GM23248 (cell line): ENCODE results near the gene PTPRD. TPM values are rescaled to one million over a fixed set of nuclear protein-coding genes. Genes with fewer than 3 reads are reported as not detected.

Experiments
- DNase-seq: peaks from one replicate; pipeline ENCODE4 v3.0.0-alpha.2; 2015
- H2AFZ ChIP-seq: fragments of 200-600 bp; sonication (generic); 2 replicates; pipeline ENCODE4 v1.6.1; 2016; ENCODE audit warnings: antibody characterized with exemption
- H3F3A ChIP-seq: fragments of 200-600 bp; sonication (generic); 2 replicates; pipeline ENCODE4 v1.6.1; 2016; ENCODE audit warnings: mild to moderate bottlenecking, antibody characterized with exemption, mixed run types; ENCODE audit not compliant: insufficient read depth
- H3K27ac ChIP-seq: fragments of 200-600 bp; sonication (generic); 2 replicates; pipeline ENCODE4 v1.5.1; 2016; ENCODE audit warnings: mild to moderate bottlenecking
- H3K27me3 ChIP-seq: fragments of 200-600 bp; sonication (generic); replicated peaks from 2 replicates; pipeline ENCODE4 v1.6.1; 2016; ENCODE audit warnings: mild to moderate bottlenecking; ENCODE audit not compliant: insufficient read depth
- H3K36me3 ChIP-seq: fragments of 200-600 bp; sonication (generic); 2 replicates; pipeline ENCODE4 v1.6.1; 2016; ENCODE audit warnings: low read depth, mild to moderate bottlenecking
- H3K4me1 ChIP-seq: fragments of 200-600 bp; sonication (generic); 2 replicates; pipeline ENCODE4 v1.6.1; 2016; ENCODE audit warnings: mild to moderate bottlenecking; ENCODE audit not compliant: insufficient read depth
- H3K4me2 ChIP-seq: fragments of 200-600 bp; sonication (generic); one replicate; pipeline ENCODE4 v1.6.1; 2016; ENCODE audit warnings: mild to moderate bottlenecking; ENCODE audit not compliant: unreplicated experiment
- H3K4me3 ChIP-seq: fragments of 200-600 bp; sonication (generic); 2 replicates; pipeline ENCODE4 v1.5.1; 2016; ENCODE audit warnings: mild to moderate bottlenecking
- H3K79me2 ChIP-seq: fragments of 200-600 bp; sonication (generic); 2 replicates; pipeline ENCODE4 v1.6.1; 2016; ENCODE audit warnings: mild to moderate bottlenecking; ENCODE audit not compliant: insufficient read depth
- H3K9ac ChIP-seq: fragments of 200-600 bp; sonication (generic); 2 replicates; pipeline ENCODE4 v1.6.1; 2016; ENCODE audit warnings: mild to moderate bottlenecking
- H3K9me2 ChIP-seq: fragments of 200-600 bp; sonication (generic); 2 replicates; pipeline ENCODE4 v1.6.1; 2016; ENCODE audit warnings: mixed run types, mild to moderate bottlenecking, moderate library complexity; ENCODE audit not compliant: insufficient read depth
- H3K9me3 ChIP-seq: fragments of 200-600 bp; sonication (generic); one replicate; pipeline ENCODE4 v1.6.1; 2017; ENCODE audit warnings: low read depth
- H4K20me1 ChIP-seq: fragments of 200-600 bp; sonication (generic); 2 replicates; pipeline ENCODE4 v1.6.0; 2016; ENCODE audit not compliant: insufficient read depth
- EZH2 ChIP-seq: fragments of 200-600 bp; sonication (generic); IDR thresholded peaks from 2 replicates; pipeline ENCODE4 v1.6.1; 2018; ENCODE audit warnings: antibody characterized with exemption, mild to moderate bottlenecking; ENCODE audit not compliant: insufficient read depth, poor library complexity, severe bottlenecking
- EZH2phosphoT487 ChIP-seq: fragments of 200-600 bp; sonication (generic); IDR thresholded peaks from 2 replicates; pipeline ENCODE4 v1.6.1; 2018; ENCODE audit warnings: antibody characterized with exemption, moderate library complexity, mild to moderate bottlenecking, low read depth; ENCODE audit not compliant: insufficient read depth
- WGBS, 2 experiments: methylation state at CpG; one replicate each; pipeline ENCODE4 v1.1.6; 2015 to 2017; ENCODE audit warnings: low lambda C conversion rate in 2 of 2, low coverage in 1 of 2; ENCODE audit errors: missing lambda C conversion rate in 2 of 2; 5-methylcytosine and 5-hydroxymethylcytosine counted together
- in situ Hi-C: fragments of 300-500 bp; cut with MboI; formaldehyde crosslinking; loops from 2 replicates; pipeline ENCODE4 v1.15.0; 2020
- polyA plus RNA-seq: library from polyadenylated mRNA; unstranded; fragments of >200 nt; fragmentation: Nextera tagmentation; extraction: Ambion mirVana; gene quantifications from 2 replicates; pipeline ENCODE4 v1.2.1, GENCODE V29; 2016
- total RNA-seq: library from RNA; depleted of rRNA; stranded (reverse); fragments of >200 nt; shearing (Covaris generic); gene quantifications from 2 replicates; pipeline ENCODE4 v1.2.3, GENCODE V29; 2014

Gene PTPRD
- total and polyA plus RNA-seq, 2 experiments from 2014 or later: 0.05 TPM; not detected in 1

DNA sequence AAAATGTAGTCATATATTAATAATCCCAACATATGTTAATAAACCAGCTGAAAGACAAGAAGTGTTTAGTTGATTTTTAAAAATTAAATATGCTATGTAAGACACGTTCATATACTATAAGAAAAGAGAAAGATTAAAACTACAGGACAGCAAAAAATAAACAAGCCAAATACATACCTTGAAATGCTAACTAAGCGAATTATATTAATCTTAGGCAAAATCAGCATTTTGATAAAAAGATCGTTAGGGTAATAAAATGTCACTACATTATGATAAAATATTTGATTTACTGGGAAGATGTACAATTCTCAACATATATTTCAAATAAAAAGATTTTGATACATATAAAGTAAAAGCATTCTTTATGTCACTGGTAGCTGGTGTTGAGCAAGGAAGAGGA, 938.3 kb downstream of the PTPRD start:
- H3K4me1 ChIP-seq: no peaks in the 10 kb centered on the region
- TF ChIP-seq EZH2phosphoT487: no peak
- TF ChIP-seq EZH2: no peak
- in situ Hi-C loops: no loop called here
- H3K9me3 ChIP-seq: no peaks in the 10 kb centered on the region
- H3K79me2 ChIP-seq: no peaks in the 10 kb centered on the region
- no peak overlapping the region for H3K4me3 ChIP-seq
- no peak for DNase-seq
- no peaks in the 10 kb centered on the region for H3K27me3 ChIP-seq
- H3K27ac ChIP-seq: no peak overlapping the region
- no peaks in the 10 kb centered on the region for H4K20me1 ChIP-seq
- H3K9ac ChIP-seq: no peak overlapping the region
- H3F3A ChIP-seq: no peaks in the 10 kb centered on the region
- no peak overlapping the region for H2AFZ ChIP-seq
- no peak overlapping the region for H3K4me2 ChIP-seq
- 12 to 20% methylated on average over 3 of the region's 3 CpGs for WGBS, 2 experiments
- H3K9me2 ChIP-seq: no peaks in the 10 kb centered on the region
- H3K36me3 ChIP-seq: no peaks in the 10 kb centered on the region

DNA sequence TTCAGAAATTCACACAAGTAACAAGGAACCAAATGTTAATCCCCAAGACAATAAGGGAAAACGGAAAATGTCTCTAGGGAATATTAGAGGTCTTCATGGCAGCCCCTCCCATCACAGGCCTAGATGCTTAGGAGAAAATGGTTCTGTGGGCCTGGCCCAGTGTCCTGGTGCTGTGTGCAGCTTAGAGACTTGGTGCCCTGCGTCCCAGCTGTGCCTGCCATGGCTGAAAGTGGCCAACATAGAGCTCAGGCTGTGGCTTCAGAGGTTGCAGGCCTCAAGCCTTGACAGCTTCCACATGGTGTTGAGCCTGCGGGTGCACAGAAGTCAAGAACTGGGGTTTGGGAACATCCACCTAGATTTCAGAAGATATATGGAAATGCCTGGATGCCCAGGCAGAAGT, 942.3 kb downstream of the PTPRD start:
- no peak overlapping the region for H3K9ac ChIP-seq
- in situ Hi-C loops: no loop called here
- H3K27ac ChIP-seq: no peak overlapping the region

DNA sequence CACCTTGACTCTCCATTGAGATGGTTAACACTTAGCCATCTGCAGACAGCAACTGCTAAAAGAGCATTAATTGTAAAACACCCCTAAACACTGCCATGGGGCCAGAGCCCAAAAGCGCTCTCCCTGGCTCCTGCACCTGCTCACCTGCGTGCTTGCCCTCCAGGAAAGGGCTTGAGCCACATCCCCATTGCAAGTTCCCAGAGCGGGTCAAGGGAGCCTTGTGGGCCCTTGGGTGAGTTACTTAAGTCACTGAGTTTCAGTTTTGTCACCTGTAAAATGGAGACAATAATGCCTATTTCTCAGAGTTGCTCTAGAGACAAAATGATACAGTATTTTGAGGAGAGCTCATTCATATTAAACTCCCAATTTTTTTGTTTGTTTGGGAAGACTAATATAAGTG, 967.8 kb downstream of the PTPRD start:
- no peaks in the 10 kb centered on the region for H3K79me2 ChIP-seq
- H3K36me3 ChIP-seq: no peaks in the 10 kb centered on the region
- peaks cover 3% of the 10 kb centered on the region for H3K9me3 ChIP-seq
- no peak overlapping the region for H3K27ac ChIP-seq
- no peaks in the 10 kb centered on the region for H3K27me3 ChIP-seq
- no peak for TF ChIP-seq EZH2
- no peak for TF ChIP-seq EZH2phosphoT487
- no peak overlapping the region for H2AFZ ChIP-seq
- H3K4me2 ChIP-seq: no peak overlapping the region
- 11 to 12% methylated on average over 3 of the region's 3 CpGs for WGBS, 2 experiments
- H3K9me2 ChIP-seq: no peaks in the 10 kb centered on the region
- no peak overlapping the region for H3K9ac ChIP-seq
- DNase-seq: no peak
- H3K4me3 ChIP-seq: no peak overlapping the region
- H4K20me1 ChIP-seq: no peaks in the 10 kb centered on the region
- no peaks in the 10 kb centered on the region for H3F3A ChIP-seq
- no peaks in the 10 kb centered on the region for H3K4me1 ChIP-seq
- in situ Hi-C loops: no loop called here

More for the DNA sequence above, 942.3 kb downstream of the PTPRD start:
- DNase-seq: no peak
- Histone ChIP-seq H3K9me2 (no peaks in the 10 kb centered on the region), H3K36me3 (no peaks in the 10 kb centered on the region), H2AFZ (no peak overlapping the region), H3K79me2 (no peaks in the 10 kb centered on the region), H3F3A (no peaks in the 10 kb centered on the region), H3K9me3 (no peaks in the 10 kb centered on the region), H3K27me3 (no peaks in the 10 kb centered on the region), H3K4me2 (no peak overlapping the region), H3K4me1 (no peaks in the 10 kb centered on the region), H4K20me1 (no peaks in the 10 kb centered on the region), H3K4me3 (no peak overlapping the region)
- TF ChIP-seq EZH2phosphoT487: no peak
- no peak for TF ChIP-seq EZH2
- 5 to 10% methylated on average over 3 of the region's 3 CpGs for WGBS, 2 experiments

GRCh38 chr9:9631284-9631683, 981.5 kb downstream of the PTPRD start:
- DNase-seq: no peak
- in situ Hi-C loops: no loop called here
- no peaks in the 10 kb centered on the region for H3K4me1 ChIP-seq
- no peaks in the 10 kb centered on the region for H3F3A ChIP-seq
- no peaks in the 10 kb centered on the region for H3K36me3 ChIP-seq
- H3K9me2 ChIP-seq: no peaks in the 10 kb centered on the region
- no peaks in the 10 kb centered on the region for H3K27me3 ChIP-seq
- no peak overlapping the region for H3K27ac ChIP-seq
- H3K9me3 ChIP-seq: no peaks in the 10 kb centered on the region
- no peak overlapping the region for H2AFZ ChIP-seq
- WGBS, 2 experiments: 23 to 25% methylated on average over 2 of the region's 2 CpGs
- no peak overlapping the region for H3K9ac ChIP-seq
- TF ChIP-seq EZH2phosphoT487: no peak
- H3K4me3 ChIP-seq: no peak overlapping the region
- H4K20me1 ChIP-seq: no peaks in the 10 kb centered on the region
- H3K79me2 ChIP-seq: no peaks in the 10 kb centered on the region
- H3K4me2 ChIP-seq: no peak overlapping the region

DNA sequence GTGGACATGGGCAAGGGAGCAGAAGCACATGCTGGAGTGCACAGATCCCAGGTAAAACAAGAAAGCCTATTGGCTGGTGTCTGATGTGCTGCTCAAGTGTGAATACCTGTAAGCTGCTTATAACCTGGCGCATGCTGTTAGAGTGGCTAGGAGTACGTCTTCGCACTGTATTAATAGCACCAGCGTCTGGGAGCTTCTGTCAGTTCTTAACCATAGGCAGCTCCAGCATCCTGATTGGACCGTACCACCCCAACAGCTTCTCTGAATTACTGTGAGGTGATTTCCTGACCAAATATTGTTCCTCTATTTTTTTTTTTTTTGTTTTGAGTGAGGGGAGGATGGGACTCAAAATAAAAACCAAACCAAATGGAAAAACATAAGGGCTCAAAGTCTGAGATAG, 987.6 kb downstream of the PTPRD start:
- no peaks in the 10 kb centered on the region for H3K9me3 ChIP-seq
- no peaks in the 10 kb centered on the region for H4K20me1 ChIP-seq
- no peak overlapping the region for H2AFZ ChIP-seq
- no peaks in the 10 kb centered on the region for H3K9me2 ChIP-seq
- H3K79me2 ChIP-seq: no peaks in the 10 kb centered on the region
- no peak overlapping the region for H3K4me3 ChIP-seq
- no peaks in the 10 kb centered on the region for H3K36me3 ChIP-seq
- WGBS, 2 experiments: 53 to 64% methylated on average over 5 of the region's 5 CpGs
- no peaks in the 10 kb centered on the region for H3K27me3 ChIP-seq
- no peak overlapping the region for H3K9ac ChIP-seq
- in situ Hi-C loops: no loop called here
- H3K4me1 ChIP-seq: no peaks in the 10 kb centered on the region
- DNase-seq: no peak
- H3K4me2 ChIP-seq: no peak overlapping the region
- H3K27ac ChIP-seq: no peak overlapping the region
- TF ChIP-seq EZH2phosphoT487: no peak
- TF ChIP-seq EZH2: no peak
- no peaks in the 10 kb centered on the region for H3F3A ChIP-seq
